H9 (cell line): Measurements from ENCODE around the gene CDKN2AIPNL. TPM values are rescaled to one million over a fixed set of nuclear protein-coding genes. Genes with fewer than 3 reads are reported as not detected.
A peak's percentile ranks its signal among the peaks of the same experiment; 100 is the strongest.

Experiments used
- DNase-seq: peaks from one replicate; pipeline ENCODE4 v3.0.0-alpha.2; 2017
- H2AFZ ChIP-seq: one replicate; pipeline ENCODE4 v1.6.1; 2013; ENCODE audit warnings: mild to moderate bottlenecking, low read length, control low read depth, moderate library complexity
- H2AK5ac ChIP-seq: 2 replicates; pipeline ENCODE4 v1.6.1; 2013; ENCODE audit warnings: low read length, control low read depth, mixed read lengths; ENCODE audit not compliant: insufficient read length
- H2BK120ac ChIP-seq: one replicate; pipeline ENCODE4 v1.6.1; 2013; ENCODE audit warnings: low read depth, mild to moderate bottlenecking, low read length, control low read depth, inconsistent platforms; ENCODE audit not compliant: poor library complexity, severe bottlenecking
- H2BK12ac ChIP-seq: 2 replicates; pipeline ENCODE4 v1.6.1; 2013; ENCODE audit warnings: low read length, control low read depth, mixed read lengths, low read depth; ENCODE audit not compliant: insufficient read length
- H2BK15ac ChIP-seq: 2 replicates; pipeline ENCODE4 v1.6.1; 2013; ENCODE audit warnings: low read depth, low read length, control low read depth
- H2BK20ac ChIP-seq: one replicate; pipeline ENCODE4 v1.6.1; 2013; ENCODE audit warnings: low read depth, mild to moderate bottlenecking, low read length, control low read depth, inconsistent platforms; ENCODE audit not compliant: poor library complexity, severe bottlenecking
- H2BK5ac ChIP-seq: 2 replicates; pipeline ENCODE4 v1.6.1; 2013; ENCODE audit warnings: low read length, control low read depth, mixed read lengths; ENCODE audit not compliant: insufficient read length
- H3K14ac ChIP-seq: 2 replicates; pipeline ENCODE4 v1.6.1; 2013; ENCODE audit warnings: low read length, control low read depth; ENCODE audit not compliant: insufficient read depth
- H3K18ac ChIP-seq: 2 replicates; pipeline ENCODE4 v1.6.1; 2013; ENCODE audit warnings: low read depth, mild to moderate bottlenecking, mixed read lengths, low read length, control low read depth; ENCODE audit not compliant: insufficient read length
- H3K23ac ChIP-seq: 2 replicates; pipeline ENCODE4 v1.6.1; 2013; ENCODE audit warnings: low read length, control low read depth, mixed read lengths, low read depth; ENCODE audit not compliant: insufficient read length
- H3K23me2 ChIP-seq: 2 replicates; pipeline ENCODE4 v1.6.1; 2013; ENCODE audit warnings: low read depth, mild to moderate bottlenecking, mixed read lengths, low read length, control low read depth; ENCODE audit not compliant: insufficient read length, poor library complexity, severe bottlenecking
- H3K27ac ChIP-seq: 2 replicates; pipeline ENCODE4 v1.5.1; 2013; ENCODE audit warnings: low read length, control low read depth, mixed read lengths, low read depth; ENCODE audit not compliant: insufficient read length
- H3K27me3 ChIP-seq: 2 replicates; pipeline ENCODE4 v1.6.1; 2013; ENCODE audit warnings: low read length, control low read depth, inconsistent platforms; ENCODE audit not compliant: insufficient read depth
- H3K4ac ChIP-seq: 2 replicates; pipeline ENCODE4 v1.6.1; 2013; ENCODE audit warnings: low read depth, mild to moderate bottlenecking, control low read depth, inconsistent platforms, low read length, moderate library complexity
- H3K4me1 ChIP-seq: 2 replicates; pipeline ENCODE4 v1.6.1; 2013; ENCODE audit warnings: low read length, control low read depth, inconsistent platforms; ENCODE audit not compliant: insufficient read depth
- H3K4me2 ChIP-seq: 2 replicates; pipeline ENCODE4 v1.6.1; 2013; ENCODE audit warnings: low read length, control low read depth, mixed read lengths; ENCODE audit not compliant: insufficient read length, insufficient read depth
- H3K56ac ChIP-seq: 2 replicates; pipeline ENCODE4 v1.6.1; 2013; ENCODE audit warnings: low read depth, mild to moderate bottlenecking, mixed read lengths, low read length, control low read depth; ENCODE audit not compliant: insufficient read length
- H3K79me1 ChIP-seq: 2 replicates; pipeline ENCODE4 v1.6.1; 2013; ENCODE audit warnings: low read depth, mild to moderate bottlenecking, moderate library complexity, low read length, control low read depth, inconsistent platforms; ENCODE audit not compliant: insufficient read depth, poor library complexity, severe bottlenecking
- H3K79me2 ChIP-seq: 2 replicates; pipeline ENCODE4 v1.6.1; 2013; ENCODE audit warnings: low read length, control low read depth, inconsistent platforms; ENCODE audit not compliant: insufficient read depth
- H3K9ac ChIP-seq: 2 replicates; pipeline ENCODE4 v1.6.1; 2013; ENCODE audit warnings: low read length, control low read depth, mixed read lengths; ENCODE audit not compliant: insufficient read length; ENCODE audit errors: extremely low read depth
- H3K9me3 ChIP-seq: one replicate; pipeline ENCODE4 v1.6.1; 2013; ENCODE audit warnings: low read depth, low read length, inconsistent platforms; ENCODE audit not compliant: control insufficient read depth
- H3T11ph ChIP-seq: one replicate; pipeline ENCODE4 v1.6.1; 2013; ENCODE audit warnings: mild to moderate bottlenecking, low read length, control low read depth, inconsistent platforms
- H4K20me1 ChIP-seq: one replicate; pipeline ENCODE4 v1.6.1; 2013; ENCODE audit not compliant: control insufficient read depth, insufficient read length, insufficient read depth
- H4K5ac ChIP-seq: 2 replicates; pipeline ENCODE4 v1.6.1; 2013; ENCODE audit warnings: low read depth, mild to moderate bottlenecking, mixed read lengths, low read length, control low read depth; ENCODE audit not compliant: insufficient read length
- H4K8ac ChIP-seq: replicated peaks from 2 replicates; pipeline ENCODE4 v1.6.1; 2013; ENCODE audit warnings: low read length, control low read depth, mixed read lengths, low read depth; ENCODE audit not compliant: insufficient read length
- H4K91ac ChIP-seq: 2 replicates; pipeline ENCODE4 v1.6.1; 2013; ENCODE audit warnings: low read depth, mild to moderate bottlenecking, moderate library complexity, mixed read lengths, low read length, control low read depth; ENCODE audit not compliant: insufficient read length
- H3K27ac Mint-ChIP-seq, 3 experiments: 2 replicates in 2 of 3; 3 replicates in 1 of 3; pipeline ENCODE4 v1.8.0; 2020 to 2021; ENCODE audit warnings: mixed read lengths in 3 of 3, mild to moderate bottlenecking in 1 of 3, moderate library complexity in 1 of 3
- H3K27me3 Mint-ChIP-seq: 2 replicates; pipeline ENCODE4 v1.8.0; 2021; ENCODE audit warnings: low read depth, mild to moderate bottlenecking, moderate library complexity, mixed read lengths
- H3K36me3 Mint-ChIP-seq, 3 experiments: 2 replicates in 2 of 3; 3 replicates in 1 of 3; pipeline ENCODE4 v1.8.0; 2020 to 2021; ENCODE audit warnings: low read depth in 3 of 3, mixed read lengths in 3 of 3; ENCODE audit not compliant: insufficient read depth in 1 of 3
- H3K4me1 Mint-ChIP-seq, 2 experiments: 2 replicates each; pipeline ENCODE4 v1.8.0; 2020; ENCODE audit warnings: mixed read lengths in 2 of 2
- H3K4me3 Mint-ChIP-seq, 2 experiments: 2 replicates in 1 of 2; 3 replicates in 1 of 2; pipeline ENCODE4 v1.8.0; 2020 to 2021; ENCODE audit warnings: mild to moderate bottlenecking in 2 of 2, mixed read lengths in 2 of 2, moderate library complexity in 1 of 2
- H3K9me3 Mint-ChIP-seq, 2 experiments: 2 replicates in 1 of 2; 3 replicates in 1 of 2; pipeline ENCODE4 v1.8.0; 2020; ENCODE audit warnings: mild to moderate bottlenecking in 2 of 2, mixed read lengths in 2 of 2, moderate library complexity in 1 of 2
- CTCF ChIP-seq: fragments of 200-600 bp; sonication (generic); conservative IDR thresholded peaks from 3 replicates; pipeline ENCODE4 v1.8.0; 2021; ENCODE audit warnings: antibody characterized with exemption, mild to moderate bottlenecking
- WGBS: extraction: QIAGEN DNeasy Blood & Tissue Kit; methylation state at CpG from one replicate; pipeline ENCODE4 v1.1.7; 2013; ENCODE audit warnings: missing lambda C conversion rate, low lambda C conversion rate, mixed read lengths; ENCODE audit not compliant: insufficient read length; ENCODE audit errors: extremely low coverage; 5-methylcytosine and 5-hydroxymethylcytosine counted together
- total RNA-seq: library from RNA; stranded (reverse); gene quantifications from 2 replicates; pipeline ENCODE4 v1.2.1, GENCODE V29; 2021

The CDKN2AIPNL gene
- total RNA-seq, 1 experiment from 2014 or later: 60.0 TPM

- TF ChIP-seq CTCF: no peak
- no peak overlapping the region for H2BK20ac ChIP-seq
These were observed 46.7 kb upstream of the CDKN2AIPNL start for GRCh38 chr5:134458234-134459009.

More at GRCh38 chr5:134458234-134459009, 46.7 kb upstream of the CDKN2AIPNL start:
- Histone ChIP-seq H2BK5ac (no peak overlapping the region), H3K4me2 (no peak overlapping the region), H3K79me1 (no peaks in the 10 kb centered on the region), H3K56ac (no peak overlapping the region), H2BK15ac (no peak overlapping the region), H3K14ac (no peak overlapping the region), H2BK12ac (no peak overlapping the region), H3K18ac (no peak overlapping the region), H3T11ph (no peak overlapping the region), H3K27ac (no peak overlapping the region), H3K9ac (no peak overlapping the region), H2BK120ac (no peak overlapping the region), H3K23me2 (no peaks in the 10 kb centered on the region), H4K91ac (no peak overlapping the region), H4K5ac (no peak overlapping the region), H3K27me3 (no peaks in the 10 kb centered on the region), H3K4ac (no peak overlapping the region), H4K20me1 (no peaks in the 10 kb centered on the region), H4K8ac (peak overlapping the region; percentile 58), H3K79me2 (no peaks in the 10 kb centered on the region), H3K9me3 (no peaks in the 10 kb centered on the region), H3K23ac (no peak overlapping the region), H2AK5ac (no peak overlapping the region), H2AFZ (no peak overlapping the region), H3K4me1 (no peaks in the 10 kb centered on the region)
- Mint-ChIP-seq H3K9me3 (no peaks in the 10 kb centered on the region), H3K27me3 (peaks cover 6% of the 10 kb centered on the region), H3K27ac (no peak overlapping the region; a peak in 2 of 7 replicates), H3K4me1 (peaks cover 0 to 16% of the 10 kb centered on the region in 2 experiments; a peak in 2 of 4 replicates), H3K36me3 (no peaks in the 10 kb centered on the region), H3K4me3 (no peak overlapping the region)
- no peak for DNase-seq
- WGBS: no CpG with 5 or more reads among the region's 10 CpGs
